ENCODE measurements around the gene SNW1. TPM values are rescaled to one million over a fixed set of nuclear protein-coding genes. Genes with fewer than 3 reads are reported as not detected.
"Not testable (repeated sequence)": the region's sequence is repeated elsewhere in the genome, so short reads cannot be mapped to it uniquely, and the experiment has no call there.

SNW1 gene
- polyA plus RNA-seq (ENCODE audit: insufficient read length): 49.9 TPM

DNA sequence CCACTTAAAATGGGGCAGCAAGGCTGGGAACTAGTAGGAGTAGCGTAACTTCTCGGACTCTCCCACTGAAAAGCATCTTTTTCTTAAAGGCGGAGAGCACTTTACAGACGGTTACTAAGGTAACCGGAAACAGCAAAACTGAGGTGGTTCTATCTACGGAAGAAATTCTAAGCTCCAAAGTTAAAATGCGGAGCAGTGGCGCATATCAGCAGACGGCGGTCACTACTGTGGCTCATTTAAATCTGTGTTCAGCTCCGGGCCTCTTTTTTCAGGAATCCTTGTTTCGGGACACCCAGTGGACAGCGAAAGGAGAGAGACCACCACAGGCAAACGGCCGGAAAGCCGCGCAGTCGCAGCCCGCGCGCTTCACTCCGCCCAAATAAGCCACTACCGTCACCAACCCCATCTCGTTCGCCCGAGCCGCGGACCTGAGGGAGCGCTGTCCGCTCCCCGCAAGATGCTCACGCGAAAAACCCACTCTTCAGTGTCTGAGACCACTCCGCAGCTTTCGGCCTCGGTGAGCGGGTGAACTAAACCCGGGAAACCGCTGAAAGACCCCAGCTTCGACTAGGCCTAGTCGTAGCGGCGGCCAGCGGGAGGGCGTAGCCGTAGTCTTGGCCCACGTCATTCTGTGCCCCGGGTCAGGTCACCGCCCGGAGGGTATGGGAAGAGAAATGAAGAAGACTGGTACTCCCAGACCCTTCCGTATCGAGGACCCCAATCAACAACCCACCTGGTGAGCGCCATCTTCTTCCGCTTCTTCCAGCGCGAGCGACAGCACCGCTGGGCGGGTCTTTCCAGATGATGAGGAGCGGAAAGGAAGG is at the start of gene SNW1:
TSS of gene SNW1 (minus strand) at position 776 of the 824 bp plus-strand sequence. CDS start at position 747, 29 bp downstream.
- peak; percentile 17 for DNase-seq (ENCODE audit: low read depth)

DNA sequence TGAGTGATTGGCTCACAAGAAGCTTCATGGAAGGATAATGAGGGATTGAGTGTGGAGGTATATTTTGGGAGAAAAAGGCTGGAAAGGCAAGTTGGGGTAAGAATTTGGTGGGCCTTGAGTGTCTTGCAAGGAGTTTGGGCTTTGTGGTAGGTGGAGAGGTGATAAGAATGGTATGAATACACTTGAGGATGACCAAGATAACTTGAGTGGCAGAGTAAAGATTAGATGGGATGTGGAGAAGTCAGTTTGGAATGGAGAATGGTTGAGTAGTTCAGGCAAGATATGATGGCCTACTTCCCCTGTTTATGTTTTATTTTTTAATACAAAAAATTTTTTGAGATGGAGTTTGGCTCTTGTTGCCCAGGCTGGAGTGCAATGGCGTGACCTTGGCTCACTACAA is 48.1 kb upstream of the SNW1 start:
- no peak for DNase-seq (ENCODE audit: low read depth)

DNA sequence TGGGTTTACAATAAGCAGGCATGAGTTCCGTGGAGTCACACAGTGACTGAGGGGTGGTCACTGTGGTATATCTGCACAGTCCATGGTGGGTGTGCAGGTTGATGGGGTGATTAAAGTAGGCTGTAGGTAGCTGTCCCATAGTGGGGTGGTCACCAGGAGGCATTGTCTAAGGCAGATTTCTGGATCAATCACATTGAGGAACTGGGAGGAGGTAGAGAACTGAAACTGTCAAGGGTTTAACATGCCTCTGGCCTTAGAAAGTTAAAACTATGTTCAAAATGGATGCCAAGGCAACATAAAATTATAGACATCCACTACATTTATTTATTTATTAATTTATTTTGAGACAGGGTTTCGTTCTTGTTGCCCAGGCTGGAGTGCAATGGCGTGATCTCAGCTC is 47.3 kb upstream of the SNW1 start:
- no peak for DNase-seq (ENCODE audit: low read depth)

DNA sequence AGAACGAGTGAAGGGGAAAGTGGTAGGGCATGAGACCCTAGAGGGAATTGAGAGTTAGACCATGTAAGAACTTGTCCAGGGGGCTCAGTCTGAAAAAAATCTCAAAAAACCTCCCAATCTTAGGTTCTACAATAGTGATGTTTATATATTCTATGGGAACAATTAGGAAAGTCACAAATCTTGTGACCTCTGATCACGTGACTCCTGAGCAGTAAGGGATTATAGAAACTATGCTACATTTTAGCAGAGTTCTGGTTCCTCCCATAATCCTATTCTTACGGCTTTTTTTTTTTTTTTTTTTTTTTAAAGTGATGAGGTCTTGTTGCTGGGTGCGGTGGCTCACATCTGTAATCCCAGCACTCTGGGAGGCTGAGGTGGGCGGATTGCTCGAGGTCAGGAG is 44.8 kb upstream of the SNW1 start:
- no peak for DNase-seq (ENCODE audit: low read depth)

DNA sequence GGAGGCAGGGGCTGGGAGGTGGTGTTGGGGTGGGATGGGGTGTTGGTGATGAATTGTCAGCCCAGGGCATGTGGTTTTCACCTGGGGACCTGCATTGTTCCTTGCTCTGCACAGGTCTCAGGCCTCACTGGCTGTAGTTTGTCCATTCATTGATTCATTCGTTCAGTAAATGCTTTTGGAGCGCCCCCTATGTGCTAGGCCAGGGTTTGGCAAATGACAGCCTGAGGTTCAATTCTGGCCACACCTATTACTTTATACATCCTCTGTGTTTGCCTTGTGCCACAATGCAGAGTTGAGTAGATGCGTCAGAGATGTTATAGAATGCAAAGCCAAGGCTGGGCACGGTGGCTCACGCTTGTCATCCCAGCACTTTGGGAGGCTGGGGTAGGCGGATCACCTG is 43.6 kb upstream of the SNW1 start:
- DNase-seq (ENCODE audit: low read depth): no peak

DNA sequence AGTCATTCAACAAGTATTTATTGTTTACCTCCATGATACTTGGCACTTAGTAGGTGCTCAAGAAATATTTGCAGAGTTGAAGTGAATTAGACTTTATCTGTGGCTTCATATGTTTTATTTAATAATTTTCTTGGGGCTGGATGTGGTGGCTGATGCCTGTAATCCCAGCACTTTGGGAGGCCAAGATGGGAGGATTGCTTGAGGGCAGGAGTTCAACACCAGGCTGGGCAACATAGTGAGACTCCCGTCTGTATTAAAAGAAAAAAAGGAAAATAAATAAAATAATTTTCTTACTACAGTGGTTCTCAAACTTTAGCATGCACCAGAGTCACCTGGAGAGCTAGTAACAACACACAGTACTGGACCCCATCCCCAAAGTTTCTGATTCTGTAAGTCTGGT is 39.9 kb upstream of the SNW1 start:
- DNase-seq (ENCODE audit: low read depth): no peak

DNA sequence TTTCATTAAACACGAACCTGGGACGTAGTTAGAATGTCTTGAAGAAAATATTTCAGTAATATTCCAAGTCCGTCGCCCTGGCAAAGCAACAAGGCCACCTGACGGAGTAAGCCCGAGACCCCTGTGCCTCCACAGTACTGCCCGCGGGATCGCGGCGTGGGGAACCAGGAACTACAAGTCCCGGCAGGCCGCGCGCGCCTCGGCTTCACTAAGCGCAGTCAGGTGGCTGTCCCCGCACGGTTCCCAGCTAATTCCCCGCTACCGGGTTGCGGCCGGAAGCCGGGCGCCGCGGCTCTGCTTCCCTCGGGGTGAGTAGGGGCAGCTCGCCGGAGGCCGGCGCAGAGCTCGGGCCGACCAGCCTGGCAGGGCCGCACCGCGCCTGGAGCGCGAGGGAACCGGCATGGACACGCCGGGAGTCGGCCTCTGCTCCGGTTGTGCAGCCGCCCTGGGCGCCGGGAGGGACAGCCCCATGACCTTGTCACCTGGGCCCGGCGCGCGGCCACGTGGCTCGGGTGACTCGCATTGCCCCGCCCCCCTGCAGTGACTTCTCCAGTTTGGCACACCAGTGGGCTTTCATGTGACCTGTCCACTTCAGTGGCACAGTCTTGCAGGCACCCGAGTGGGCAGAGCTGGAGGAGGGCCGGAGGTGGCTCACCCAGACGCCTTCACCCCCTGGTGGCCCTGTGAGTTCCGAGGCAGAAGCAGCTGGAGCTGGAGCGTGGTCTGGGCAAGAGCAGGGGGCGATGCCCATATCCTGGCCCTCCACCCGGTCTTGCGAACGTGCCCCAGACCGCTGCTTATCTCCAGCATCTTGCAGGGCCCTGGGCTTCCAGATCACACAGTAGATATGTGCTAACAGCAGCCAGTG is 39.1 kb upstream of the SNW1 start, which contains the start of gene ADCK1:
TSS of gene ADCK1 (plus strand) at position 247 of the 868 bp plus-strand sequence. CDS start 18,870 bp downstream, outside the sequence.
- peak; percentile 32 for DNase-seq (ENCODE audit: low read depth)

DNA sequence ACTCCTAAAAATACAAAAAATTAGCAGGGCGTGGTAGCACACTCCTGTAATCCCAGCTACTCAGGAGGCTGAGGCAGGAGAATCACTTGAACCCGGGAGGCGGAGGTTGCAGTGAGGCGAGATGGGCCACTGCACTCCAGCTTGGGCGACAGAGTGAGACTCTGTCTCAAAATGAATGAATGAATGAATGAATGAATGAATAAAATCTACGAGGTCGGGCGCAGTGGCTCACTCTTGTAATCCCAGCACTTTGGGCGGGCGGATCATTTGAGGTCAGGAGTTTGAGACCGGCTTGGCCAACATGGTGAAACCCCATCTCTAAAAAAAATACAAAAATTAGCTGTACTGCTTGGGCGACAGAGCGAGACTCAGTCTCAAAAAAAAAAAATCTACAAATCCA is 38.5 kb upstream of the SNW1 start:
- not testable (repeated sequence) for DNase-seq (ENCODE audit: low read depth)

DNA sequence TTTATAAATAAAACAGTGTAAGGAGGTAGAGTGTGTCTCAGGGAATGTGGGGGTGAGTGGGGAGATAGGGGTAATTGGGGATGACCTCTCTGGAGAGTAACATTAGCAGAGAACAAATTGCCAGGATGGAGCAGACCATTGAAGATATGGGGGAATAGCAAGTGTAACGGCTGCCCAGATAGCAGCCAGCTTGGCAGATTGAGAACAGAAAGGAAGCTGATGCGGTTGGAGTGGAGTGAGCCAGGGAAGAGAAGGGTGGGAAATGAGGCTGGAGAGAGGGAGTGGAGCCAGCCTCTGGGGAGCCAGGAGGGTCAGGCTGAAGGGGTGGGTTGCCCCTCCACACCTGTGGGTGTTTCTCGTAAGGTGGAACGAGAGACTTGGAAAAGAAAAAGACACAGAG is 33.4 kb upstream of the SNW1 start:
- DNase-seq (ENCODE audit: low read depth): no peak

DNA sequence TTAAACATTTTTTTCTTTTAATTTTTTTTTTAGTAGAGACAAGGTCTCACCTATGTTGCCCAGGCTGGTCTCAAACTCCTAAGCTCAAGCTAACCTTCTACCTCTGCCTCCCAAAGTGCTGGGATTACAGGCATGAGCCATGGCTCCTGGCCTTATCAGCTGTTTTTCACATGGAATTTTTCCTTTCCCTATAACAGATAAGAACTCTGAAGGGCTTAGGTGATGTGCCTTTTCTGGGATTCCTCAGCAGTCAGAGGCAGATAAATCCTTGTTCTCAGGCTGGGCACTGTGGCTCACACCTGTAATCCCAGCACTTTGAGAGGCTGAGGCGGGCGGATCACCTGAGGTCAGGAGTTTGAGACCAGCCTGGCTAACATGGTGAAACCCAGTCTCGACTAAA is 32.3 kb upstream of the SNW1 start:
- not testable (repeated sequence) for DNase-seq (ENCODE audit: low read depth)

DNA sequence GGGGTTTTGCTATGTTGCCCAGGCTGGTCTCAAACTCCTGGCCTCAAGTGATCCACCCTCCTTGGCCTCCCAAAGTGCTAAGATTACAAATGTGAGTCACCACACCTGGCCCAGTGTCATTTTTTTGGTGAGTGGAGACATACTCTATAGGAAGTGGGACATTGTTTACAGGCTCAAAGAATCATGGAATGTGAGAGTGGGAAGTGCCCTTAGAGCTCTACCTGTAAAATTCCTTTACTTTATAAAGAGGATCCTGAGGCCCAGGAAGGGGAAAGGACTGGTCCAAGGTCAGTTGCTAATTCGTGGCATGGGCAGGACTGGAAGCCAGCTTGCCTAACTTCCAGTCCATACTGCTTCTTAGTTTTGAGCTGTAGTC is 30.3 kb upstream of the SNW1 start:
- DNase-seq (ENCODE audit: low read depth): no peak

DNA sequence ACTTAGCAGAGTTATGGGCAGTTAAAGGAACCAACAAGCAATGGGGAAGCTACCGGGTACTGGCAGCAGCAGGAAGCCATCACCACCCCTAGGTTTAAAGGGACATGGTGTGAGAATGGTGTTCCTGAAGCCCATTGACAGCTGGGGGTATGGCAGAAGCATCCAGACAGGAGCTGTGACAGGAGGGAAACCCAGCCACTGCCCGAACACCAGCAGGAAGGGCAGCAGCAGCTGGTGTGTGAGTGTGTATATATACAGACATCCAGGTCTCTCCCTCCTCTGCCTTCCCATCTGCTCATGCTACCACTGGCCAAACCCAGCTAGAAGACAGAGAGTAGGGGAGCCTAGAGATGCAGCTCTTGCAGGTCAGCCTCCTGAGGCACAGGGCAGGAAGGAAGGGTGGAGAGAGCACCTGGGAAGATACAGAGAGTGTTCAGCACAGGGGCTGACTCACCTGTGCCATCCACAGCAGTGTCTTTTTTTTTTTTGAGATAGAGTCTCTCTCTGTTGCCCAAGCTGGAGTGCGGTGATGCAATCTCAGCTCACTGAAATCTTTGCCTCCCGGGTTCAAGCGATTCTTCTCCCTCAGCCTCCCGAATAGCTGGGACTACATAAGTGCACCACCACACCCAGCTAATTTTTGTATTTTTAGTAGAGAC is 29.7 kb upstream of the SNW1 start:
- DNase-seq (ENCODE audit: low read depth): no peak

DNA sequence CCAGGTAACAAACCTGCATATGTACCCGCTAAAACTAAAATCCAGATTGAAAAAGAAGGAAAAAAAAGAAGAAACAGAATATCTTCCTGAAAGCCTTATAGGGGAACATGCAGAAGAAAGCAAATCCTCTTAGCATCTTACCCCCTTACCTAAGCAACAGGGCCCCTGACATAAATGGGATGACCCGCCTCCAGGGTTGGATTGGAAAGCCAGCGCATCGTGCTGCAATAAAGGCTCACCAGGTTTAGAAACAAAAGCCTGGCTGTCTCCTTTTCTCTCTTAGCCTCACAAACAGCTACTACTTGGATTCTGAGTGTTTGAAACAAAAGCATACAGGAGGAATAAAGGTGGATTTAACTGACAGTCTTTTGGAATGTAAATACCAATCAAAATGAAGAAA is 25.2 kb upstream of the SNW1 start:
- DNase-seq (ENCODE audit: low read depth): no peak

DNA sequence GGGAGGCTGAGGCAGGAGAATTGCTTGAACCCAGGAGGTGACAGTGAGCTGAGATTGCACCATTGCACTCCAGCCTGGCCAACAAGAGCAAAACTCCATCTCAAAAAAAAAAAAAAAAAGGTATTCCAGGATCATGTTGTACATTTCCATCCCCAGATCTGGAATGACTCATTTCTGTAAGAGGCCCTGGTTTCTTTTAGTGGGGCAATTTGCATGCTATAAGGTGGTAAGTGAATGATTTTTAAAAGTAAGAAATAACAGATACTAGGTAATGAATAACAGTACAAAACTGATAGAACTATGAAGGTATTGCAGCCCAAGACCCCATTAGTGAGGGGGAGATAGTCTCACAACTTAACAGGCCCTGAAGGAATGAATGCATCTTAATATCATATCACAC is 21.2 kb upstream of the SNW1 start:
- no peak for DNase-seq (ENCODE audit: low read depth)

DNA sequence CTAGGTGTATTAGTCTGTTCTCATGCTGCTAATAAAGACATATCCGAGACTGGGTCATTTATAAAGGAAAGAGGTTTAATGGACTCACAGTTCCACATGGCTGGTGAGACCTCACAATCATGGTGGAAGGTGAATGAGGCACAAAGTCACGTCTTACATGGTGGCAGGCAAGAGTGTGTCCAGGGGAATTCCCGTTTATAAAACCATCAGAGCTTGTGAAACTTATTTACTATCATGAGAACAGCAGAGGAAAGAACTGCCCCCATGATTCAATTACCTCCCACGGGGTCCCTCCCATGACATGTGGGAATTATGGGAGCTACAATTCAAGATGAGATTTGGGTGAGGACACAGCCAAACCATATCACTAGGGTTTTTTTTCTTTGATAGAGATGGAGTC is 13.0 kb upstream of the SNW1 start:
- not testable (repeated sequence) for DNase-seq (ENCODE audit: low read depth)

DNA sequence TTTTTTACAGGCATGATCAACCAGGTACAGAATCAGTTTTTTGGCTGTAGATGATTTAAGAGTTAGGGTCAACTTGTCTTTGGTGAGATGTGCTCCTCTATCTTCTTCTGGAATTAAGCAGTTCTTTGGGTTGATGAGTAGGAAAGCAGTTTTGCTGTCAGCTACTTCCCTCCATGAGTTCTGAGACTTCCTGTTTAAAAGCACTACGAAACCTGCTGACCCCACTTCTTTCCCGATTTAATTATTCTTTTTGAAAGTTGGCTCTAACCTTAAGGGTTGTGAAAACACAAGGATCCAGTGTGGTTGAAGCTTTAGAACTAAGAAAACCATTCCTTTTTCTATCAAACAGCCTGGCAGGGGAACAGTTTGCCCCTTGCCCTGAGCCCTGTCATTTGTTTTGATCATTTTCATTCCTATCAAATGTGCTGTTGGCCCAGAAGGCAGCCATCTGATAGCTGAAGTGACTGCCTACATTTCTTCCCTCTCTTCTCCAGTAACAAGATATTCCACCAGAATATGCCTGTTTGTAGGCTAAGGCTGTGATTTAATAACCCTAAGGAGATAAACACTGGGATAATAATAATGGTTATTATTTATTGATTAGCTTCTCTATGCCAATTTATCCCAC is 7.6 kb upstream of the SNW1 start:
- not testable (repeated sequence) for DNase-seq (ENCODE audit: low read depth)

DNA sequence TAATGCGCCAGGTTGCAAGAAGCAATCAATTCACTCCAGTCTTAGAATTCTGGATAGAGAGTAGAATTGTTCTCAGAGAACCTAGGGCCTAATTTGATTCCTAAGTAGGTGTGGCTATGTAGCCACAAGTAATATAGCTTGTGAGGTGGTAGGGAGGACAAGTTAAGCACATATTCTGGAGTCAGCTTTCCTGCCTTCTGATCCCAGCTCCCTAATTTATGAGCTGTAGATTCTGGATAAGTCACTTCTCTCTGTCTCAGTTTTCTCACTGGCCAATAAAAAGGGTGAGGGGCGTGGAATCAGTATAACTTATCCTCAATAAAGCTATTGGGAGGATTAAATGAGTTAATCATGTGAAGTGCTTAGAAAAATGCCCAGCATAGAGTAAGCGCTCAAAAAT is 3.0 kb upstream of the SNW1 start:
- no peak for DNase-seq (ENCODE audit: low read depth)

DNA sequence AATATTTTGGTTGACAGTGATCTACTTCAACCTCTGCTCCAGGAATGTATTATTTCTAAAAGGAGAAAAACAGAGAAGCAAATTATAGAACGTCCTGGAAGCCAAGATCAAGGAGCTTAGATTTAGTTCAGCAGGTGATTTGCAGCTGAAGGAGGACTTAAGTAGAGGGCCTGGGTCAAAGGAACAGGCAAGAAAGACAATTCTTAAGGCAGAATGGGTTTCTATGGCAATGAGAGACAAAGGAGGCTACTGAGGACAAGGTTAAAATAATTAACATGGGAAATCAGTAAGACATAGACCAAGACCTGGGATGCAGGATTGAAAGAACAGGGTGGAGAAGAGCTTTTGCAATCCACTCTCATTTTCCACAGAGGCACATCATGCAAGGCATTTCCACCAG is 2.4 kb upstream of the SNW1 start:
- no peak for DNase-seq (ENCODE audit: low read depth)

DNA sequence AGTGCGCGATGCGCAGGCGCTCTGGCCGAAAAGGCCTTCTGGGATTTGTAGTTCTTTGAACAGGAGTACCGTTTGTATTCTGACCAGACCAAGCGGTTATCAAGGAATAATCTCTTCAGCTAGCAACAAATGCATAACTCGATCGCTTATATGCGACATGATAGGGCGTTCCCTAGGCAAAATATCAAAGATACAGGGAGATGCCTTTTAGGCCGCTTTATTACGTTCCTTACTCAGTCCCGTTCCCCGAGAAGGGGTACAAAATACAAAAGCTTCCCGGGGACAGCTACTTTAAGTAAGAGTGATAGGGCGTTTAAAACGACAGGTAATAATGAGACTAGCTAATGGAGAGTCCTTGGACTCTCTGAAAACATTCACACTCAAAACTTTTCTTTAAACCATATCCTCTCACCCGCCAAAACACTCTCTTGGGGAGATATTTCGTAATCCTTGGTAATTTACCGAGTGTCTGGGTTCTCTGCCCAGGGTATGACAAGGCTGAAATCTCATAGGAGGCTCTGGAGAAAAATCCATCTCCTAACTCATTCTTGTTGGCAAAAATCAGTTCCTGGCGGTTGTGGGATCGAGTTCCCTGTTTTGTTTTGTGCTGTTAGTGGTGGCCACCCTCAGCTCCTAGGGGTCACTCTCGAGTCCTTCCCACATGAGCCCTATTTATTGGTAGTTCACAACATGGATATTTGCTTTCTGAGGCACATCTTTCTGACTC is 412 bp upstream of the SNW1 start:
- DNase-seq (ENCODE audit: low read depth): peak; percentile 96

DNA sequence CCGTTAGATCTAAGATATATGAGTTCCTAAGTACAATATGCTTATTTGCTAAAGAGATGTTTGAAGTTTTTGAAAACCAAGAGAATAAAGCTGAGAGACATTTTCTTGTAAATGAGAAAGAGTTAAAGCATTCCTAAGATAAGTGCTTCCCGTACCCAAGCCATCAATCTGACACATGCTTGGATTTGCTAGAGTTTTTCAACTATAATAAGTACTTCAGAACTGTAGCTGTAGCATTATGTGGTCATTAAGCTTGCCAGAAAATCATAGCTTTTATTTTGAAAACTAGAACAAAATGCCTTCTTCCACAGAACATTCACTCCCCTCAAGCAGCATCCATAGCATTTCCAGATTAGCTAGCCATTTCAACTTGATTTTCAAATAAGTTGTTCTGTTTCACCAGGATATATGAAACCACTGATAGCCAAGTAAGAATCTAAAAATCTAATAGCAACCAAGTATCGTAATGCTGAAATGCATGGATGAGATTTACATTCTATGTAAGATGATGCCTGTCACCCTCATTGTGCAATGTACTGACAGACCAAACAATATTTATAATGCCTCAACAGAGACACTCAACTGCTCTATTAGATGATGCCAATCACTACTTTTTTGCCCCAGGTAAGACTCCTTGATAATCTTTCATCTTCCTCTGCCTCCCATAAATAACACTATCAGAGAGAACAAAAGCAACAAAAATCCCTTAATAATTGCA is 8.0 kb downstream of the SNW1 start:
- no peak for DNase-seq (ENCODE audit: low read depth)
